Thyroid gland (tissue), 4 donors: ENCODE results near the gene TXNDC9. TPM values are rescaled to one million over a fixed set of nuclear protein-coding genes. Genes with fewer than 3 reads are reported as not detected.
"Not testable (repeated sequence)": the region's sequence is repeated elsewhere in the genome, so short reads cannot be mapped to it uniquely, and the experiment has no call there.

Source experiments
- DNase-seq, 2 donors: peaks; one replicate each; pipeline ENCODE4 v3.0.0-alpha.2; 2019
- H3K27ac ChIP-seq, 3 donors: fragments of 200-600 bp; sonication (generic); 1 replicate in 2 of 3; 2 replicates in 1 of 3; pipeline ENCODE4 v1.5.1; 2016 to 2019; ENCODE audit warnings: mild to moderate bottlenecking in 1 of 3, moderate library complexity in 1 of 3
- H3K27me3 ChIP-seq: fragments of 200-600 bp; sonication (generic); one replicate; pipeline ENCODE4 v1.5.1; 2019
- H3K36me3 ChIP-seq, 2 donors: fragments of 200-600 bp; sonication (generic); one replicate each; pipeline ENCODE4 v1.5.1; 2016 to 2019
- H3K4me1 ChIP-seq, 2 donors: fragments of 200-600 bp; sonication (generic); one replicate each; pipeline ENCODE4 v1.5.1; 2017 to 2019
- H3K4me3 ChIP-seq, 3 donors: fragments of 200-600 bp; sonication (generic); replicated peaks in 1 of 3; 1 replicate in 2 of 3; 2 replicates in 1 of 3; pipeline ENCODE4 v1.5.1; 2016; ENCODE audit warnings: mild to moderate bottlenecking in 1 of 3
- H3K9me3 ChIP-seq: fragments of 200-600 bp; sonication (generic); one replicate; pipeline ENCODE4 v1.5.1; 2017
- POLR2A ChIP-seq, 2 donors: fragments of 450-650 bp; IDR thresholded peaks; one replicate each; pipeline ENCODE4 v1.6.1; 2017; ENCODE audit warnings: antibody characterized with exemption in 2 of 2, mild to moderate bottlenecking in 2 of 2, moderate library complexity in 1 of 2
- WGBS, 2 donors: methylation state at CpG; one replicate each; pipeline ENCODE4 v1.1.5; 2017; 5-methylcytosine and 5-hydroxymethylcytosine counted together
- intact Hi-C: fragments of 100-400 bp; cut with DNase I; formaldehyde crosslinking; loops from one replicate; pipeline ENCODE4 v1.15.1; 2023
- total RNA-seq, 4 donors: library from RNA; depleted of rRNA; stranded (reverse); fragments of >200 nt; gene quantifications; one replicate each; pipeline ENCODE4 v1.2.3, GENCODE V29; 2016
- TF ChIP-seq, protein P1 (sequence below), 6 experiments: fragments of 200-600 bp in 3 of 6; fragments of 450-650 bp in 3 of 6; sonication (generic) in 3 of 6; IDR thresholded peaks; one replicate each; pipeline ENCODE4 v1.5.1; 2016 to 2019; ENCODE audit warnings: antibody characterized with exemption in 6 of 6, mild to moderate bottlenecking in 2 of 6, inconsistent platforms in 1 of 6, moderate library complexity in 1 of 6

Gene TXNDC9
- total RNA-seq, 4 donors from 2014 or later, result 36.7 to 56.0 (median 49.7) TPM

DNA sequence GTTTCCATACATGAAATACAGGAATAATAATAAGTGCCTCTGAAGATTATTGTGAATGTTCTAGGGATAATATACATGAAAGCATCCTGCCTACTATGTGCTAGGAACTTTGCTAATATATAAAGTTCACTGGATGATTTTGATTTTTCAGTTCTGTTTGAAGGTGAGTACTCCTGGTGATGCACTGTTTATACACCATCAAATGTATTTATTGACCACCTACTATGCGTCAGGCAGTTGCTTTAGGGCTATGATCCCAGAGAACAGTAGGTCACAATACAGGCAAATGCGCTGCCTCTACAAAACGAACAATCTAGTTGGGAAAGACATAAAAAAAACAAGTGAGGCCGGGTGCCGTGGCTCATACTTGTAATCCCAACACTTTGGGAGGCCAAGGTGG lies 10.7 kb downstream of the TXNDC9 start:
- Histone ChIP-seq H3K27ac (no peak overlapping the region), H3K4me3 (no peak overlapping the region), H3K36me3 (peaks cover 48 to 62% of the 10 kb centered on the region in 2 donors), H3K9me3 (no peaks in the 10 kb centered on the region), H3K27me3 (no peaks in the 10 kb centered on the region), H3K4me1 (no peaks in the 10 kb centered on the region)
- no peak for DNase-seq
- intact Hi-C loops, result no loop called here
- TF ChIP-seq, protein P1, sequence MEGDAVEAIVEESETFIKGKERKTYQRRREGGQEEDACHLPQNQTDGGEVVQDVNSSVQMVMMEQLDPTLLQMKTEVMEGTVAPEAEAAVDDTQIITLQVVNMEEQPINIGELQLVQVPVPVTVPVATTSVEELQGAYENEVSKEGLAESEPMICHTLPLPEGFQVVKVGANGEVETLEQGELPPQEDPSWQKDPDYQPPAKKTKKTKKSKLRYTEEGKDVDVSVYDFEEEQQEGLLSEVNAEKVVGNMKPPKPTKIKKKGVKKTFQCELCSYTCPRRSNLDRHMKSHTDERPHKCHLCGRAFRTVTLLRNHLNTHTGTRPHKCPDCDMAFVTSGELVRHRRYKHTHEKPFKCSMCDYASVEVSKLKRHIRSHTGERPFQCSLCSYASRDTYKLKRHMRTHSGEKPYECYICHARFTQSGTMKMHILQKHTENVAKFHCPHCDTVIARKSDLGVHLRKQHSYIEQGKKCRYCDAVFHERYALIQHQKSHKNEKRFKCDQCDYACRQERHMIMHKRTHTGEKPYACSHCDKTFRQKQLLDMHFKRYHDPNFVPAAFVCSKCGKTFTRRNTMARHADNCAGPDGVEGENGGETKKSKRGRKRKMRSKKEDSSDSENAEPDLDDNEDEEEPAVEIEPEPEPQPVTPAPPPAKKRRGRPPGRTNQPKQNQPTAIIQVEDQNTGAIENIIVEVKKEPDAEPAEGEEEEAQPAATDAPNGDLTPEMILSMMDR (IDR thresholded peaks at IDR 0.05), result no peak
- no peak for TF ChIP-seq POLR2A (IDR thresholded peaks at IDR 0.05)
- 90 to 93% methylated on average over 5 of the region's 5 CpGs for WGBS, 2 donors

DNA sequence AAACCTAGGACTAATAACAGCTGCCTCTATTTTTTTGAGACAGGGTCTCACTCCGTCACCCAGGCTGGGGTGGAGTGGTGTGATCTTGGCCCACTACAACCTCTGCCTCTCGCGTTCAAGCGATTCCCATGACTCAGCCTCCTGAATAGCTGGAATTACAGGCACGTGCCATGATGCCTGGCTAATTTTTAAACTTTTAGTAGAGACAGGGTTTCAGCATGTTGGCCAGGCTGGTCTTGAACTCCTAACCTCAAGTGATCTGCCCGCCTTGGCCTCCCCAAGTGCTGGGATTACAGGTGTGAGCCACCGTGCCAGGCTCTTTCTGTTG lies 18.3 kb downstream of the TXNDC9 start:
- H3K36me3 ChIP-seq, result peaks cover 11 to 35% of the 10 kb centered on the region in 2 donors
- H3K27ac ChIP-seq, H3K4me1 ChIP-seq, DNase-seq, H3K27me3 ChIP-seq, H3K4me3 ChIP-seq, H3K9me3 ChIP-seq, intact Hi-C loops: not testable (repeated sequence)
- 94 to 98% methylated on average over 7 of the region's 7 CpGs for WGBS, 2 donors

DNA sequence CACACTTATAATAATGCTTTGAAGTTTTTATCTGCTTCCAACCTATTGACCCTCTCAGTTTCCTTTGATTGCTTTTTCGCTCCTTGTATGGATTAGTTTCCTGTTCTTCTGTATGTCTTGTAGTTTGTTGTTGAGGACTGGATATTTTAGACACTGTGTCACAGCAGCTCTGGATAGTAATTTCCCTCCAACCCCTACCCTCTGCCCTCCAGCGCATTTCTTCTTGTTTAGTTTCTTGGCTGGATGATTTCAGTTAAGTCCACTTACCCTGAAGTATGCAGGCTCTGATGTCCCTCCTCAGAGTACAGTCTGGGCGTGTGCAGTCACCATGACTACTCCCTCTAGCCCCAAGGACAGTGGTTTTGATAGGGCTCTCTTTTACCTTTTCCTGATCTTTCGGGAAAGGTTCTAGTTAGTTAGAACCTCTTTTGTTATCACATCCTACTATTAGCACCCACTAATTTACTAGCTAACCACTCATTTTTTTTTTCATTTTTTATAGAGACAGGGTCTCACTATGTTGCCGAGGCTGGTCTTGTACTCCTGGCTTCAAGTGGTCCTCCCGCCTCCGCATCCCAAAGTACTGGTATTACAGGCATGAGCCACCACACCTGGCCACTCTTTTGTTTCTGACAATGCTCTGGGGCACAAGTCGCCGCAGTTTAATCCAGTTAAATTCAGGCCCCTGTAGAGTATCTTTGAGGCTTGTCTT lies 18.8 kb downstream of the TXNDC9 start:
- 77 to 81% methylated on average over 9 of the region's 9 CpGs for WGBS, 2 donors
- H3K36me3 ChIP-seq, result peaks cover 8 to 35% of the 10 kb centered on the region in 2 donors
- peak; percentile 7 to 17 for DNase-seq
- H3K4me1 ChIP-seq, result no peaks in the 10 kb centered on the region
- H3K27me3 ChIP-seq, result no peaks in the 10 kb centered on the region
- no peak overlapping the region for H3K4me3 ChIP-seq
- H3K27ac ChIP-seq, result no peak overlapping the region
- intact Hi-C loops, result no loop called here
- H3K9me3 ChIP-seq, result no peaks in the 10 kb centered on the region
- TF ChIP-seq POLR2A (IDR thresholded peaks at IDR 0.05), result no peak

DNA sequence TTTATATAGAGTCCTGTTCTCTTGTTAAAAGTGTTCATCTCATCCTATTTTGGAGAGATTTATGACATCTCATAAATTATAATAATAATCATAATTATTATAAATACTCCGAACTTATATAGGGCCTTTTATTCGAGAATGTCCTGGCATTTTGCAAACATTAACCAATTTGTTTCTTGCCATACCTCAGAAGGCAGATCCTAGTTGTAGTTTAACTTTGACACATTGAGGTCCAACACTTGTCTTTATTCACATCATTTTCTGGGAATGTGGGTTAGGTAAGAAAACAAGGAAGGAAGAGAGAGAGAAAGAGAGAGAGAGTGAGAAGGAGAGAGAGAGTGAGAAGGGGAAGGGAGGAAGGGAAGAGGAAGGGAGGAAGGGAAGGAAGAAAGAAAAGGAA lies 35.0 kb downstream of the TXNDC9 start, which contains the start of gene LYG1:
TSS of gene LYG1 (minus strand) at position 101 of the 400 bp plus-strand sequence. CDS start 5,527 bp downstream, outside the sequence.
- H3K4me1 ChIP-seq, H3K27ac ChIP-seq, H3K36me3 ChIP-seq, H3K9me3 ChIP-seq, DNase-seq, intact Hi-C loops, H3K4me3 ChIP-seq, H3K27me3 ChIP-seq: not testable (repeated sequence)
- 96 to 98% methylated on average over 2 of the region's 2 CpGs for WGBS, 2 donors

DNA sequence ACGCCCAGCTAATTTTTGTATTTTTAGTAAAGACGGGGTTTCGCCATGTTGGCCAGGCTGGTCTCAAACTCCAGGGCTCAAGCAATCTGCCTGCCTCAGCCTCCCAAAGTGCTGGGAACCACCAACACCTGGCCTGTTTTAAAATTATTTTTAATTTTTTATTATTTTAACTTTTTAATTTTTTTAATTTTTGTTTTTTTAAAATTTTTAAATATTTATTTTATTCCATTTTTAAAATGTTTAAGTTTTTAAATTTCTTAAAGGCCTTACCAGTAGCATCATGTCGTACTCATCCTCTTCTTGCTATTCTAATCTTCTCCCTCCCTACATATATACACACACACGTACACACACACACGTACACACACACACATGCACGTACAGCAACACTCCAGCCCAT lies 36.6 kb downstream of the TXNDC9 start:
- Histone ChIP-seq H3K4me1 (no peaks in the 10 kb centered on the region), H3K4me3 (no peak overlapping the region), H3K36me3 (no peaks in the 10 kb centered on the region), H3K27ac (no peak overlapping the region), H3K27me3 (no peaks in the 10 kb centered on the region), H3K9me3 (no peaks in the 10 kb centered on the region)
- 98% methylated on average over 7 of the region's 7 CpGs for WGBS, 2 donors
- intact Hi-C loops, result no loop called here
- no peak for DNase-seq
- TF ChIP-seq, protein P1 (IDR thresholded peaks at IDR 0.05), result no peak
- no peak for TF ChIP-seq POLR2A (IDR thresholded peaks at IDR 0.05)

DNA sequence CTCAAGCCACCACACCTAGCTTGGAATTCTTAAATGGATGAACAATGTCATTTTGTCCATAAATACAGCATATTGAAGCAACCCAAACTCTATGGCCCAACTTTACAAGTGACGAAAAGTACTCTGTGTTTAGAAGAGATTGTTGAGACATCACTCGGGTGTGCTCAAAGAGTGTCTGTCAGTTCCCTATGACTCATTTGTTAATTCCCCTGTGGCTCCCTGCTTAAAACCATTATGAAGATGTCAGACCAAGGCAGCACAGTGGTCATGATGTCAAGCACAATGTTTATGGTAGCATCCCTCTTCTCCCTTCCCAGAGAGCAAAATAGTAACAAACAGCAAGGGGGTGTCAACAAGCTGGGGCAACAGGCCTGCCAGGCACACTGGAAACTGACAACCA lies 38.1 kb downstream of the TXNDC9 start:
- no peaks in the 10 kb centered on the region for H3K27me3 ChIP-seq
- DNase-seq, result no peak
- H3K9me3 ChIP-seq, result no peaks in the 10 kb centered on the region
- intact Hi-C loops, result no loop called here
- H3K27ac ChIP-seq, result no peak overlapping the region
- H3K4me1 ChIP-seq, result no peaks in the 10 kb centered on the region
- no peaks in the 10 kb centered on the region for H3K36me3 ChIP-seq
- WGBS, 2 donors, result 93 to 94% methylated on average over 2 of the region's 2 CpGs
- TF ChIP-seq, protein P1 (IDR thresholded peaks at IDR 0.05), result no peak
- TF ChIP-seq POLR2A (IDR thresholded peaks at IDR 0.05), result no peak
- H3K4me3 ChIP-seq, result no peak overlapping the region
